ENCODE measurements around the gene C1orf53. TPM values are rescaled to one million over a fixed set of nuclear protein-coding genes. Genes with fewer than 3 reads are reported as not detected.

Gene C1orf53
- total and polyA plus RNA-seq, 9 of the 15 experiments (the other 6 are each of a cell fraction or from before 2014, with no cell fraction given): 0.31 to 3.2 (median 2.3) TPM

- TF ChIP-seq RREB1 (CRISPR knock-in tag; IDR thresholded peaks at IDR 0.05) (peak; percentile 69; the same call in 1 of the 2 replicates), NCOR1 (IDR thresholded peaks at IDR 0.05) (no peak), THRAP3 (IDR thresholded peaks at IDR 0.05; ENCODE audit: borderline replicate concordance) (no peak), NCOA2 (IDR thresholded peaks at IDR 0.05; ENCODE audit: partially characterized antibody in 2 of 2) (no peak), ZNF408 (CRISPR knock-in tag; IDR thresholded peaks at IDR 0.05; ENCODE audit: low read depth) (no peak), POLR2A (conservative IDR thresholded peaks at IDR 0.05) (peak; percentile 95), BHLHE40 (IDR thresholded peaks at IDR 0.05; ENCODE audit: low read length) (peak; percentile 71; the same call in 1 of the 2 replicates), REST (IDR thresholded peaks at IDR 0.05; ENCODE audit: borderline replicate concordance) (peak; percentile 67), REST (CRISPR knock-in tag; IDR thresholded peaks at IDR 0.05; ENCODE audit: low read depth) (peak; percentile 74; the same call in 1 of the 2 replicates), ZNF12 (CRISPR knock-in tag; IDR thresholded peaks at IDR 0.05) (peak; percentile 89), POLR2AphosphoS2 (IDR thresholded peaks at IDR 0.05; ENCODE audit: low read length) (no peak), ARID2 (IDR thresholded peaks at IDR 0.05) (no peak), PRMT5 (CRISPR knock-in tag; IDR thresholded peaks at IDR 0.05) (no peak), NCOA1 (IDR thresholded peaks at IDR 0.05; ENCODE audit: low read depth) (no peak), MTA3 (IDR thresholded peaks at IDR 0.05; ENCODE audit: borderline replicate concordance) (peak; percentile 96; the same call in 1 of the 2 replicates), ZNF561 (CRISPR knock-in tag; conservative IDR thresholded peaks at IDR 0.05) (no peak)
Measured at GRCh38 chr1:197902454-197903195, at the start of gene C1orf53 (continued).
